HCT116 (cell line): ENCODE data around the gene TPGS1. TPM values are rescaled to one million over a fixed set of nuclear protein-coding genes. Genes with fewer than 3 reads are reported as not detected.

ENCODE experiments used
- ATAC-seq: fragments of 200-7000 bp; cut with Tn5 transposase; 2 replicates; pipeline ENCODE4 v1.9.1; 2020; ENCODE audit warnings: mild to moderate bottlenecking, moderate library complexity
- BruUV-seq: library from RNA; stranded (reverse); fragments of 400-500 nt; replicated peaks from 2 replicates; lab custom pipeline; 2021; lab: Mats Ljungman, UMichigan
- CTCF ChIA-PET: fragments of 300-600 bp; sonication (Branson Sonifier 250); formaldehyde crosslinking; loops from one replicate; lab custom pipeline; 2021; ENCODE audit warnings: antibody characterized with exemption; lab: Charles Lee
- POLR2A ChIA-PET: fragments of 300-600, 350-600 bp; sonication (Branson Sonifier 250); formaldehyde crosslinking; loops from one replicate; lab custom pipeline; 2021; ENCODE audit warnings: antibody characterized with exemption; lab: Charles Lee
- RAD21 ChIA-PET, 2 experiments: fragments of 300-600 bp; sonication (Branson Sonifier 250); formaldehyde crosslinking; loops; one replicate each; lab custom pipeline; 2023; ENCODE audit warnings: low total read pairs in 2 of 2; ENCODE audit not compliant: uncharacterized antibody in 2 of 2, unreplicated experiment in 2 of 2, low non-redundant PET in 1 of 2; lab: Charles Lee
- DNase-seq: peaks from one replicate; pipeline ENCODE4 v3.0.0-alpha.2; 2010; ENCODE audit warnings: low read depth, low spot score
- H2AFZ ChIP-seq: fragments of 200-600 bp; shearing (Covaris generic), sonication (generic); 2 replicates; pipeline ENCODE4 v1.6.1; 2017; ENCODE audit warnings: low read depth, mixed run types, mixed read lengths, antibody characterized with exemption, low read length; ENCODE audit not compliant: poor library complexity, severe bottlenecking
- H3K27ac ChIP-seq: 2 replicates; pipeline ENCODE4 v1.5.1; 2012; ENCODE audit warnings: low read depth, low read length
- H3K27me3 ChIP-seq: fragments of 200-600 bp; sonication (generic); 2 replicates; pipeline ENCODE4 v1.6.1; 2016; ENCODE audit warnings: mixed run types, low read length, mixed read lengths; ENCODE audit not compliant: insufficient read depth
- H3K36me3 ChIP-seq, 2 experiments: fragments of 200-500 bp in 1 of 2; fragments of 200-600 bp in 1 of 2; sonication (Bioruptor generic) in 1 of 2; sonication (generic) in 1 of 2; 2 replicates each; pipeline versions ENCODE4 v1.5.1 to v1.6.1; 2014 to 2016; ENCODE audit warnings: low read length in 2 of 2, inconsistent platforms in 1 of 2, mixed read lengths in 1 of 2, mixed run types in 1 of 2; ENCODE audit not compliant: insufficient read depth in 2 of 2, control insufficient read depth in 1 of 2
- H3K4me1 ChIP-seq, 2 experiments: fragments of 200-600 bp in 1 of 2; sonication (generic) in 1 of 2; 2 replicates each; pipeline versions ENCODE4 v1.5.1 to v1.6.1; 2012 to 2017; ENCODE audit warnings: low read length in 2 of 2, inconsistent platforms in 1 of 2, mild to moderate bottlenecking in 1 of 2, mixed read lengths in 1 of 2, mixed run types in 1 of 2, moderate library complexity in 1 of 2; ENCODE audit not compliant: insufficient read depth in 2 of 2, control insufficient read depth in 1 of 2
- H3K4me2 ChIP-seq: fragments of 200-600 bp; sonication (generic); 2 replicates; pipeline ENCODE4 v1.6.1; 2017; ENCODE audit warnings: mixed run types, low read length, mixed read lengths
- H3K4me3 ChIP-seq, 2 experiments: fragments of 200-600 bp in 1 of 2; sonication (generic) in 1 of 2; replicated peaks in 1 of 2; 2 replicates each; pipeline ENCODE4 v1.5.1; 2011 to 2016; ENCODE audit warnings: low read length in 2 of 2, control low read depth in 1 of 2, low read depth in 1 of 2, mild to moderate bottlenecking in 1 of 2, mixed read lengths in 1 of 2, mixed run types in 1 of 2
- H3K79me2 ChIP-seq: fragments of 200-600 bp; sonication (generic); 2 replicates; pipeline ENCODE4 v1.6.1; 2017; ENCODE audit warnings: mild to moderate bottlenecking, mixed run types, low read length, moderate library complexity, mixed read lengths; ENCODE audit not compliant: insufficient read depth
- H3K9ac ChIP-seq: fragments of 200-600 bp; sonication (generic); 2 replicates; pipeline ENCODE4 v1.6.1; 2016; ENCODE audit warnings: low read length, mixed read lengths
- H3K9me2 ChIP-seq: fragments of 200-600 bp; sonication (generic), shearing (Covaris generic); 2 replicates; pipeline ENCODE4 v1.6.1; 2017; ENCODE audit warnings: mixed run types, mild to moderate bottlenecking, moderate library complexity; ENCODE audit not compliant: insufficient read depth
- H3K9me3 ChIP-seq, 2 experiments: fragments of 200-500 bp in 1 of 2; fragments of 200-600 bp in 1 of 2; sonication (Bioruptor generic) in 1 of 2; sonication (generic) in 1 of 2; 2 replicates each; pipeline ENCODE4 v1.6.1; 2014 to 2017; ENCODE audit warnings: low read length in 2 of 2, mixed read lengths in 2 of 2, inconsistent platforms in 1 of 2, low read depth in 1 of 2, mild to moderate bottlenecking in 1 of 2, mixed run types in 1 of 2, moderate library complexity in 1 of 2; ENCODE audit not compliant: control insufficient read depth in 1 of 2, insufficient read depth in 1 of 2
- H4K20me1 ChIP-seq: fragments of 200-600 bp; sonication (generic), shearing (Covaris generic); 2 replicates; pipeline ENCODE4 v1.6.1; 2017; ENCODE audit warnings: mixed run types, mild to moderate bottlenecking, moderate library complexity; ENCODE audit not compliant: insufficient read depth
- CBX3 ChIP-seq: IDR thresholded peaks from 2 replicates; pipeline ENCODE4 v1.6.1; 2012; ENCODE audit warnings: low read depth
- CEBPB ChIP-seq: IDR thresholded peaks from 2 replicates; pipeline ENCODE4 v1.6.1; 2012; ENCODE audit warnings: low read depth
- ELF1 ChIP-seq: IDR thresholded peaks from 2 replicates; pipeline ENCODE4 v1.6.1; 2012; ENCODE audit warnings: low read depth, borderline replicate concordance
- FOSL1 ChIP-seq: IDR thresholded peaks from 2 replicates; pipeline ENCODE4 v1.6.1; 2012; ENCODE audit warnings: low read depth
- JUND ChIP-seq: IDR thresholded peaks from 2 replicates; pipeline ENCODE4 v1.6.1; 2012
- POLR2AphosphoS5 ChIP-seq: IDR thresholded peaks from 2 replicates; pipeline ENCODE4 v1.6.1; 2011; ENCODE audit warnings: mild to moderate bottlenecking, low read depth, low read length, moderate library complexity
- RAD21 ChIP-seq: IDR thresholded peaks from 2 replicates; pipeline ENCODE4 v1.6.1; 2012; ENCODE audit warnings: low read depth, mild to moderate bottlenecking
- SIN3A ChIP-seq: IDR thresholded peaks from 2 replicates; pipeline ENCODE4 v1.6.1; 2012; ENCODE audit warnings: low read depth
- SP1 ChIP-seq: IDR thresholded peaks from 2 replicates; pipeline ENCODE4 v1.6.1; 2012; ENCODE audit warnings: low read depth
- YY1 ChIP-seq: IDR thresholded peaks from 2 replicates; pipeline ENCODE4 v1.6.1; 2011; ENCODE audit warnings: low read length, low read depth, moderate library complexity, mild to moderate bottlenecking; ENCODE audit not compliant: insufficient replicate concordance; ENCODE audit errors: extremely low read depth
- ZBTB33 ChIP-seq: IDR thresholded peaks from 2 replicates; pipeline ENCODE4 v1.6.1; 2011; ENCODE audit warnings: mild to moderate bottlenecking, low read length, moderate library complexity; ENCODE audit not compliant: insufficient replicate concordance; ENCODE audit errors: extremely low read depth
- ZFX ChIP-seq: fragments of 450-650 bp; IDR thresholded peaks from 2 replicates; pipeline ENCODE4 v1.6.1; 2017
- intact Hi-C: fragments of 100-400 bp; cut with micrococcal nuclease; formaldehyde crosslinking; loops from 2 replicates; pipeline ENCODE4 v1.10.0; 2022
- total RNA-seq: library from RNA; stranded (reverse); gene quantifications from one replicate; pipeline ENCODE4 v1.2.1, GENCODE V29; 2021; ENCODE audit not compliant: unreplicated experiment

The TPGS1 gene
- total RNA-seq, 1 experiment from 2014 or later, result 19.1 TPM

- no peak for TF ChIP-seq ZBTB33
- TF ChIP-seq CEBPB, result no peak
- no peak; the same call in 1 of the 2 replicates for TF ChIP-seq SIN3A
- peak; percentile 81 for TF ChIP-seq SP1
- peak; percentile 57 for TF ChIP-seq POLR2AphosphoS5
- TF ChIP-seq RAD21, result no peak
- TF ChIP-seq ELF1, result no peak
- peak; percentile 59 for TF ChIP-seq YY1
- TF ChIP-seq FOSL1, result no peak
- no peak for TF ChIP-seq CBX3
- TF ChIP-seq JUND, result no peak
Measured at GRCh38 chr19:511101-511851, 4.0 kb downstream of the TPGS1 start (continued).

- intact Hi-C loops, result no loop called here
Measured at GRCh38 chr19:512547-513365, 5.5 kb downstream of the TPGS1 start.

More at GRCh38 chr19:512547-513365, 5.5 kb downstream of the TPGS1 start:
- no peak overlapping the region for H3K4me2 ChIP-seq
- RAD21 ChIA-PET, result no interaction called here
- TF ChIP-seq ZFX, result 0 out of 2 replicates have a peak, but pooled peaks have one; percentile 12
- no peak for TF ChIP-seq YY1
- ATAC-seq (no peak), DNase-seq (no peak)
- H3K79me2 ChIP-seq, result peaks cover 11% of the 10 kb centered on the region; the same call in 1 of the 2 replicates
- POLR2A ChIA-PET, result no interaction called here
- no TSS peak for BruUV-seq
- peaks cover 20 to 40% of the 10 kb centered on the region in 2 experiments for H3K4me1 ChIP-seq
- H4K20me1 ChIP-seq, result no peaks in the 10 kb centered on the region
- no peaks in the 10 kb centered on the region for H3K9me3 ChIP-seq
- H3K27me3 ChIP-seq, result no peaks in the 10 kb centered on the region
- no peak overlapping the region for H3K4me3 ChIP-seq
- CTCF ChIA-PET, result no interaction called here
- H3K9me2 ChIP-seq, result no peaks in the 10 kb centered on the region
- peaks cover 0 to 10% of the 10 kb centered on the region in 2 experiments; a peak in 1 of 4 replicates for H3K36me3 ChIP-seq
- H3K9ac ChIP-seq, result no peak overlapping the region
- H3K27ac ChIP-seq, result no peak overlapping the region
- H2AFZ ChIP-seq, result no peak overlapping the region
